Measurements from ENCODE around the gene MRPS30. TPM values are rescaled to one million over a fixed set of nuclear protein-coding genes. Genes with fewer than 3 reads are reported as not detected.

The MRPS30 gene
- total and polyA plus RNA-seq, 10 of the 15 experiments (the other 5 are each of a cell fraction or from before 2014, with no cell fraction given), result 18.5 to 99.2 (median 61.8) TPM

- TF ChIP-seq, protein P1, sequence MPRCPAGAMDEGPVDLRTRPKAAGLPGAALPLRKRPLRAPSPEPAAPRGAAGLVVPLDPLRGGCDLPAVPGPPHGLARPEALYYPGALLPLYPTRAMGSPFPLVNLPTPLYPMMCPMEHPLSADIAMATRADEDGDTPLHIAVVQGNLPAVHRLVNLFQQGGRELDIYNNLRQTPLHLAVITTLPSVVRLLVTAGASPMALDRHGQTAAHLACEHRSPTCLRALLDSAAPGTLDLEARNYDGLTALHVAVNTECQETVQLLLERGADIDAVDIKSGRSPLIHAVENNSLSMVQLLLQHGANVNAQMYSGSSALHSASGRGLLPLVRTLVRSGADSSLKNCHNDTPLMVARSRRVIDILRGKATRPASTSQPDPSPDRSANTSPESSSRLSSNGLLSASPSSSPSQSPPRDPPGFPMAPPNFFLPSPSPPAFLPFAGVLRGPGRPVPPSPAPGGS (IDR thresholded peaks at IDR 0.05; ENCODE audit: borderline replicate concordance, insufficient read depth, low read depth, low read length, poor library complexity, severe bottlenecking), result no peak
- TF ChIP-seq, protein P2, sequence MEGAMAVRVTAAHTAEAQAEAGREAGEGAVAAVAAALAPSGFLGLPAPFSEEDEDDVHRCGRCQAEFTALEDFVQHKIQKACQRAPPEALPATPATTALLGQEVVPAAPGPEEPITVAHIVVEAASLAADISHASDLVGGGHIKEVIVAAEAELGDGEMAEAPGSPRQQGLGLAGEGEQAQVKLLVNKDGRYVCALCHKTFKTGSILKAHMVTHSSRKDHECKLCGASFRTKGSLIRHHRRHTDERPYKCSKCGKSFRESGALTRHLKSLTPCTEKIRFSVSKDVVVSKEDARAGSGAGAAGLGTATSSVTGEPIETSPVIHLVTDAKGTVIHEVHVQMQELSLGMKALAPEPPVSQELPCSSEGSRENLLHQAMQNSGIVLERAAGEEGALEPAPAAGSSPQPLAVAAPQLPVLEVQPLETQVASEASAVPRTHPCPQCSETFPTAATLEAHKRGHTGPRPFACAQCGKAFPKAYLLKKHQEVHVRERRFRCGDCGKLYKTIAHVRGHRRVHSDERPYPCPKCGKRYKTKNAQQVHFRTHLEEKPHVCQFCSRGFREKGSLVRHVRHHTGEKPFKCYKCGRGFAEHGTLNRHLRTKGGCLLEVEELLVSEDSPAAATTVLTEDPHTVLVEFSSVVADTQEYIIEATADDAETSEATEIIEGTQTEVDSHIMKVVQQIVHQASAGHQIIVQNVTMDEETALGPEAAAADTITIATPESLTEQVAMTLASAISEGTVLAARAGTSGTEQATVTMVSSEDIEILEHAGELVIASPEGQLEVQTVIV (IDR thresholded peaks at IDR 0.05; ENCODE audit: borderline replicate concordance, partially characterized antibody), result no peak
Measured at GRCh38 chr5:44833249-44833648, 24.5 kb downstream of the MRPS30 start (continued).

GRCh38 chr5:44835693-44836092 lies 26.9 kb downstream of the MRPS30 start:
- Histone ChIP-seq H3K27me3 (replicated peaks in 1 of 2; ENCODE audit: control insufficient read depth in 2 of 2, insufficient read depth in 2 of 2, low read length in 1 of 2) (no peaks in the 10 kb centered on the region), H3K4me2 (ENCODE audit: control insufficient read depth, insufficient read depth) (no peak overlapping the region), H3K27ac (ENCODE audit: control insufficient read depth, insufficient read depth) (no peak overlapping the region), H2AFZ (ENCODE audit: control insufficient read depth, low read depth, low read length) (no peak overlapping the region), H3K36me3 (ENCODE audit: control insufficient read depth in 2 of 2, insufficient read depth in 2 of 2, low read length in 1 of 2) (no peaks in the 10 kb centered on the region), H4K20me1 (ENCODE audit: control insufficient read depth, insufficient read depth) (no peaks in the 10 kb centered on the region), H3K4me3 (no peak overlapping the region), H3K79me2 (ENCODE audit: control insufficient read depth, insufficient read depth, low read length) (no peaks in the 10 kb centered on the region), H3K4me1 (ENCODE audit: control insufficient read depth, insufficient read depth, low read length) (no peaks in the 10 kb centered on the region), H3K9me3 (replicated peaks; ENCODE audit: control insufficient read depth, insufficient read depth, low read length) (peaks cover 6% of the 10 kb centered on the region; the same call in 1 of the 3 replicates), H3K9ac (ENCODE audit: control insufficient read depth, insufficient read depth, low read length) (no peak overlapping the region)
- SMC1A ChIA-PET (ENCODE audit: uncharacterized antibody, unreplicated experiment), result no interaction called here
- TF ChIP-seq SIX5 (IDR thresholded peaks at IDR 0.05; ENCODE audit: low read depth, low read length, severe bottlenecking) (no peak), FOXM1 (IDR thresholded peaks at IDR 0.05; ENCODE audit: low read depth, low read length) (no peak), CEBPZ (IDR thresholded peaks at IDR 0.05; ENCODE audit: low read depth, low read length) (no peak)
- TF ChIP-seq, protein P3, sequence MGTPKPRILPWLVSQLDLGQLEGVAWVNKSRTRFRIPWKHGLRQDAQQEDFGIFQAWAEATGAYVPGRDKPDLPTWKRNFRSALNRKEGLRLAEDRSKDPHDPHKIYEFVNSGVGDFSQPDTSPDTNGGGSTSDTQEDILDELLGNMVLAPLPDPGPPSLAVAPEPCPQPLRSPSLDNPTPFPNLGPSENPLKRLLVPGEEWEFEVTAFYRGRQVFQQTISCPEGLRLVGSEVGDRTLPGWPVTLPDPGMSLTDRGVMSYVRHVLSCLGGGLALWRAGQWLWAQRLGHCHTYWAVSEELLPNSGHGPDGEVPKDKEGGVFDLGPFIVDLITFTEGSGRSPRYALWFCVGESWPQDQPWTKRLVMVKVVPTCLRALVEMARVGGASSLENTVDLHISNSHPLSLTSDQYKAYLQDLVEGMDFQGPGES (IDR thresholded peaks at IDR 0.05), result no peak
- BruUV-seq (replicated peaks), result no TSS peak
- 70% methylated on average over 3 of the region's 3 CpGs for WGBS (ENCODE audit: insufficient coverage, insufficient replicate concordance, low lambda C conversion rate, missing lambda C conversion rate)
- intact Hi-C loops (cut with micrococcal nuclease; ENCODE audit: unreplicated experiment) (no loop called here), in situ Hi-C loops (cut with MboI) (no loop called here)
- CTCF ChIA-PET, result no interaction called here
- DNase-seq (ENCODE audit: low read depth, low spot score) (no peak), FAIRE-seq (no peak), ATAC-seq (no peak)
- POLR2A ChIA-PET, result no interaction called here
- RAD21 ChIA-PET (ENCODE audit: unreplicated experiment), result no interaction called here

Measured in GM12878 (cell line).